HG03565 (cell line): ENCODE measurements around the gene HOXD10.
A peak's percentile ranks its signal among the peaks of the same experiment; 100 is the strongest.

Source experiments
- ATAC-seq: cut with Tn5 transposase; IDR thresholded peaks from one replicate; pipeline ENCODE4 v1.9.1; 2021; ENCODE audit warnings: mild to moderate bottlenecking, moderate library complexity; ENCODE audit not compliant: unreplicated experiment

HOXD10 gene

DNA sequence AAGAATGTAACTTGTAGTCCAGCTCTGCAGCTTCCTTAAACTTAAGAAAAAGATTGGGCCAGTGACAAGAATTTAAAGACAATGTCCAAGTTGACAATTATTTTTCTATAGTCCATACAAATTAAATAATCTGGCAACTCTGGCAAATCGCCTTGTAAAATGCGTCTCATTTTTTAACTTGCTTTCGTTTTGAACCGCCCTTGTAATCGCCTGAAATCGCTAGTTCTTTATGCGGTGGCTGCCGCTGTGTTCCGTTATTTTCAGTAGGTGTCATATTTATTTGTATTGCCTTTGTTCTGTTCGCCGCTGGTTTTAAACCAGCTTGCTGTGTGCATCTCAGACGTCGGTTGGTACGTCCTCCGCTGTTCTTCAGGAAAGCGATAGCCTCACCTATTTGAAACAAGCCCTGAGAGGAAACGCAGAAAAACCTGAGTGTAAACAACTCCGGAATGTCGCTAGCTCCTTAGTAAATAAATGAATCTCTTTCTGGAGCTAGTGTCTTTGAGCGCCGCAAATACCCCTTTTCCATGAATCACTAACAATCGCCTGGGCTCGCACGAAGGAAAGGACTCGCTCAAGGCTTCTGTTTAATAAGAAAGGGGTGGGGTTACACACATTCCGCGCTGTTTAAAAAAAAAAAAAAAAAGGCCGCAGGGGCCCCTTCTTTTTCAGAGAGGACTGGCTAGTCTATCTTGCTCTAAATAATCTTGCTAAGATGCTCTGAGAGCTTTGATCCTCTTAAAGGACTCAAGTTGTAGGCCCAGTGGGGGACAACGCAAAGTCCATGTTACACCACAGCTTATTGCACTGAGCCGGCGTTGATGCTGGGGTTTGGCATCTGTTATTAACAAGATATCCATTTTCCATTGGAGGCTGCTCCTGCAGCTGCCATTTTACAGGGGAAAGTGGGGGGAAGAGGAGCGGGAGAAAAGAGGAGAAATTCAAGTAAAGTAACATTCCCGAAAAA, 15.9 kb downstream of the HOXD10 start:
- ATAC-seq: no peak

- no peak for ATAC-seq
These were observed 16.8 kb downstream of the HOXD10 start for GRCh38 chr2:176133389-176133788.

DNA sequence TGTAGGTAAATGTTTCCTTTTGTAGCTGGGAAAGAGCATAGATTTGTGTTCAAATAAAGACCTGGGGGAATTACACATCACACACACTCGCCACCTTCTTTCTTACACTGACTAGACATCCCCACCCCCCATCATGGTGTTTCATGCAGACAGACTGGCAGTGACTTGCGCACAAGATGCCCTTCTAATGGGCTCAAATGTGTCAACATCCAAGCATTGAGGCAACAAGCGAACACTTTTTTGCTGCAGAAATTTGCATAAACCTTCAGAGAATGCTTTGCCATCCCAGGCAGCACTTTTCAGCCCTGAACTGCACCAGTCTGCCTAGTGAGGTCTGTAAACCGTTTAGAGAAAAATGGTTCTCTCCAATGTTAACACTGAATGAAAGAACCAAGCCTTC, 17.5 kb downstream of the HOXD10 start:
- ATAC-seq: no peak

DNA sequence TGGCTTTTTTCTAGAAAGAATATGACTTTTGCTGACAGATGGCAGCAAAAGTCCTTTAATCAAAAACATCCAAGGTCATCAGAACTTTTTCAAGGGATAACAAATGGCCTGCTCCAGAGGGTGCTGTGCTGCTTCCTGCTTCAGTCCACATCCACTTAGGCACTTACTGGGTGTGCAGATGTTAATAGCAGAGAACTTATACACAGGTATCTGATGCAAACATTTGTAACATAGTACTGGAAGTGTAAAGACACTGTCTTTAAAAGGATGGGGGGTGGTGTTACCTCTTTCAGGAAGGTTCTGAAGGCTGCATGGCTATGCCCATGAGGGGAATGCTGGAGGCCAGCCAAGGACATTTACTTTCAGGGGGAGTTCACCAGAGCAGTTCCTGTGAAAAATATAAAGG, 18.5 kb downstream of the HOXD10 start:
- no peak for ATAC-seq

- ATAC-seq: no peak
These were observed 20.0 kb downstream of the HOXD10 start for GRCh38 chr2:176136374-176137251.

GRCh38 chr2:176137252-176137580, 20.6 kb downstream of the HOXD10 start:
- ATAC-seq: no peak

- no peak for ATAC-seq
These were observed 21.3 kb downstream of the HOXD10 start for GRCh38 chr2:176137906-176138305.

DNA sequence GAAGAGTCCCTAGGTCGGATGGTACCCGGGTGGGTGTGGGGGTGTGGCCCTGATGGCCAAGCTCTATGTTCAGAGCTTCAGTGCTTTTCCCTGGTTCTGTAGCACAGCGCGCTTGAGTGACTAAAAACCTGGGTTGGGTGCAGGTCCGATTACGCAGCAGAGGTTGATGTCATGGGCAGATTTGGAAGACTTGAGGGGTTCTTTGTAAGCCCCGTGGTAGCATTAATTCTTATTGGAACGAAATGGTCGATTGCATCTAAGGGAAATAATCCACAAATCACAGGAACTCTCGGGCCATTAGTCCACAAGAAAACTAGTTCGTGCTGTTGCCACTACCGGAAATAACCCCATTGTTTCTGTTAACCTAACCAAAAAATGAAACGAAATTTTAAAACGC, 21.9 kb downstream of the HOXD10 start:
- no peak for ATAC-seq

DNA sequence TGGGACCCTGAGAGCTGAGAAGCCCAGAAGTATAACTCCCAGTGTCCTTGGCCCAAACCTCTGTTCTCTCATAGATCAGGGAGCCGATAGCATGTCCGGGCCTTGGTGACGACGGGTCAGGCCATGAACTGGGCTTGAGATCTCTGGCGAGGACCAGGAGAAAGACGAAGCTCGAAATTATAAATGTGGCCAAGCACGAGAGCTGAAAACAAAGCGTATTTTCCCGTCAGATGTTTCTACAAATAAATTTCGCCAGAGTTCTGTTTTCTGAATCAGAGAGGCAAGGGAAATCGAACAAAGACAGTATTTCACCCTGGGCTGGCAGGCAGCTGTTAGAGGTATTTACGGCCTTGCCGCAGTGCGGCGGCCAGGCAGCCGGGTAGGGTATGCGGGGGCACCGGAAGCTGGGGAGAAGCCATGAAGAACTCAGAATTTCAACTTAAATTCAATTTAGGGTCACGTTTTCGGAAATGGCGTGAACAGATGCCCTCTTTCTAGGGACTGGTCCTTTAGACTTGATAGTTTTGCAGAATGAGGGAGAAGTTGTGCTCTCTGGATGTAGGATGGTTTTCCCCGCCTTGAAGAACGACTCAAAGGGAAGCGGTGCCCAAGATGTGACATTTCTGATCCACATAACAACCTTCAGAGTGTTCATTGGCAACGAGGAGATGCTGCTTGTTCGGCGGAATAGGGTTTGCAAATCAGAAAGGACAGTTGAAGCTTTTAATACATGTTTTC, 22.5 kb downstream of the HOXD10 start:
- ATAC-seq: no peak

DNA sequence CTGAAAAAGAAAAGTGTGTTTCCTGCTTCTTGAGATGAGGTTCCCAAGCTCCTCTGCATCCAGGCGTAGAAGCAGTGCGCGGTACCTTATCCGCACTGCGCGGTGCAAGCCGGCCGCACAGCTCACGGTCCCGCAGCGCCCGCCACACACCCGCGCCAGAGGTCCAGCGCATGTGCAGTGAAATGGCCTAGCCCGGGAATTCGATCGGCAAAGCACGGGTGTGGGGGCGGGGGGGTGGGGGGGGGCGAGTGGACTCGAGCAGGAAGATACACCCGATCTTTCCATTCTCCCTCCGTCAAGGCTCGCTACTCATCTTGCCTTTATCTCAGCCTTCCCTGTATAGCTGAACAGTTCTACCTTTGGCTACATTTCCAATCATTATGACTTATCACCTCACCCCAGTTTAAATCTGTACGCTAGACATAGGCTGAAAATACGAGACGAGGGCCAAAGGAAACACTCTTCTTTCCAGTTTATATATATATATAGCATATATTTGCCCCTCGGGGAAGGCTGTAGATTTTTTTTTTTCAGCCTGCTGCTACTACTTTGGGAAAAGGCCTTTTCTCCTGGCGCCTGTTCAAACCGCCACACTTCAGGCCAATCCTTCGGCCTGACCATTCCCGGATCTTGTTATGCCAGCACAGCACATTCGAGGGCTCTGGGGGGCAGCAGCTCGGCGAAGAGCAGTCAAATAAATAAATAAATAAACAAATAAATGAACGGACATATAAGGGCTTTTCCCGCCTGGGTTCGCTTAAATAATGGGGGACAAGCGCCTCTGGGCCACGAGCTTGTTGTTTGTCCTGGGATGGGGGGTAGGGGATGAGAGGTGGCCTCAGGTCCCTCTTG, 23.3 kb downstream of the HOXD10 start:
- ATAC-seq: no peak

GRCh38 chr2:176140513-176141317, 24.1 kb downstream of the HOXD10 start:
- peak; percentile 88 for ATAC-seq

- ATAC-seq: no peak
These were observed 25.7 kb downstream of the HOXD10 start for GRCh38 chr2:176142281-176142680.

- no peak for ATAC-seq
These were observed 28.7 kb downstream of the HOXD10 start for GRCh38 chr2:176145085-176145969.

- no peak for ATAC-seq
These were observed 29.5 kb downstream of the HOXD10 start for GRCh38 chr2:176146101-176146500.

DNA sequence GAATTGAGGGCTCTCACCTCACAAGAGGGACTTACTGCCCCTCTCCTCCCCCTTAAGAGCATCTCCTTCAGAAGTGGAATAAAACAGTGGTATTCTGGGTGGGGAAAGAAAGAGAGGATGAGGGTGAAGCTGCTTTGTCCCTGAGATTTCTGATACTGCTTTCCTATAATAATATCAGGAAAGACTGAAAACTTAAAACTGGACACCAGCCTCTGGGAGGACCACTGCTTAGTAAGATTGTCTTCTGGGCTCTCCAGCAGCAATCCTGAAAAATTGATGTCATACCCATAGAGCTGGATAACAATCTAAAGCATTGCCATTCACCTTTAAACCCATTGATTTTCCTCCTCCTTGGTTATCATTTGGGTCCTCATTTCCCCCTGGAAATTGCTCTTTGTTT, 30.1 kb downstream of the HOXD10 start:
- no peak for ATAC-seq

DNA sequence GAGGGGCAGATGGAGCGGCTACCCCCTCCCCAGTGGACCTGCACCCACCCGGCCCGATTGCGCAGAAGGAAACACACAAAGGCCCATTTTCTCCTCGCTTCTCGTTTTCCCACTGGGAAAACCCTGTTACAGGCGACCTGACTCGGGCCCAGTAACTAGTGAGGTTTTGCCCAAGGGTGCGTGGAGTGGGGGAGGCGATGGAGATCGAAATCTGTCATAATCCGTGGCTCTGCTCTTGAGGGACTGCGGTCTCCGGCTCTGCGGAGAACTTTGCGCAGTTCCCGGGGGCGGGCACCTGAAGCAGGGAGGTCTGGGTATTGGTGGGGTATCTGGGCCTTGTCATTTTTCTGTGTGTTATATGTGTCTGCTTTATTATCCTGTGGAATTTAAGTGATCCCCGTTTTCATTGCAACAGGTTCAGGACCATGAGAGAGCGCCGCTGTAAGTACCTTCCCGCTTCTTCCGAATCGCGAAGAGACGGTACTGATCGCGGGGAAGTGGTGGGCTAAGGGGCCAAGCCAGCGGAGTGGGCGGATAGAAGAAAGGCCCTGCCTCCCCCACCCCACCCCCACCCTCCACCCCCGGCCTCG, 30.7 kb downstream of the HOXD10 start:
- ATAC-seq: no peak

- no peak for ATAC-seq
These were observed 31.4 kb downstream of the HOXD10 start for GRCh38 chr2:176147800-176148496.
